MCF 10A (cell line): ENCODE data around the gene GABRG3. TPM values are rescaled to one million over a fixed set of nuclear protein-coding genes. Genes with fewer than 3 reads are reported as not detected.

Experiments used
- BruUV-seq: library from RNA; stranded (reverse); fragments of 400-500 nt; replicated peaks from 2 replicates; lab custom pipeline; 2021; lab: Mats Ljungman, UMichigan
- CTCF ChIA-PET: fragments of 300-600 bp; sonication (Branson Sonifier 250); formaldehyde crosslinking; extraction: SDS; loops from one replicate; lab custom pipeline; 2021; ENCODE audit warnings: antibody characterized with exemption, inconsistent platforms; lab: Yijun Ruan, JAX
- POLR2A ChIA-PET: fragments of 300-600, 350-650 bp; sonication (Branson Sonifier 250); formaldehyde crosslinking; extraction: SDS; loops from one replicate; lab custom pipeline; 2020; ENCODE audit warnings: antibody characterized with exemption, inconsistent platforms; lab: Yijun Ruan, JAX
- DNase-seq: peaks from one replicate; pipeline ENCODE4 v3.0.0-alpha.2; 2018; ENCODE audit not compliant: unreplicated experiment
- H3K27ac Mint-ChIP-seq: one replicate; pipeline ENCODE4 v1.8.0; 2022; ENCODE audit warnings: mild to moderate bottlenecking, low read depth, mixed read lengths; ENCODE audit not compliant: unreplicated experiment
- H3K27me3 Mint-ChIP-seq: one replicate; pipeline ENCODE4 v1.8.0; 2022; ENCODE audit warnings: mixed read lengths; ENCODE audit not compliant: insufficient read depth, unreplicated experiment
- H3K36me3 Mint-ChIP-seq: one replicate; pipeline ENCODE4 v1.8.0; 2022; ENCODE audit warnings: mild to moderate bottlenecking, moderate library complexity, mixed read lengths; ENCODE audit not compliant: insufficient read depth, unreplicated experiment
- H3K4me1 Mint-ChIP-seq: one replicate; pipeline ENCODE4 v1.8.0; 2022; ENCODE audit warnings: mixed read lengths; ENCODE audit not compliant: insufficient read depth, unreplicated experiment
- H3K4me3 Mint-ChIP-seq: one replicate; pipeline ENCODE4 v1.8.0; 2022; ENCODE audit warnings: mild to moderate bottlenecking, moderate library complexity, mixed read lengths; ENCODE audit not compliant: unreplicated experiment
- H3K9me3 Mint-ChIP-seq: one replicate; pipeline ENCODE4 v1.8.0; 2022; ENCODE audit warnings: mixed read lengths; ENCODE audit not compliant: unreplicated experiment
- CTCF ChIP-seq: fragments of 200-600 bp; IDR thresholded peaks from one replicate; pipeline ENCODE4 v1.8.0; 2022; ENCODE audit warnings: antibody characterized with exemption, mild to moderate bottlenecking; ENCODE audit not compliant: unreplicated experiment
- intact Hi-C: fragments of 100-400 bp; cut with micrococcal nuclease; formaldehyde crosslinking; loops from 2 replicates; pipeline ENCODE4 v1.14.1; 2022
- total RNA-seq: library from RNA; stranded (reverse); gene quantifications from 2 replicates; pipeline ENCODE4 v1.2.3, GENCODE V29; 2022

The GABRG3 gene
- total RNA-seq, 1 experiment from 2014 or later = not detected

GRCh38 chr15:27538325-27538724 lies 567.3 kb downstream of the GABRG3 start:
- TF ChIP-seq CTCF = no peak
- H3K4me3 Mint-ChIP-seq = no peak overlapping the region
- no peak overlapping the region for H3K27ac Mint-ChIP-seq
- BruUV-seq = no TSS peak
- H3K36me3 Mint-ChIP-seq = peaks cover 6% of the 10 kb centered on the region
- H3K4me1 Mint-ChIP-seq = no peaks in the 10 kb centered on the region
- intact Hi-C loops = no loop called here
- no peak for DNase-seq
- ChIA-PET POLR2A (no interaction called here), CTCF (no interaction called here)
- H3K9me3 Mint-ChIP-seq = peaks cover 27% of the 10 kb centered on the region
- no peaks in the 10 kb centered on the region for H3K27me3 Mint-ChIP-seq

DNA sequence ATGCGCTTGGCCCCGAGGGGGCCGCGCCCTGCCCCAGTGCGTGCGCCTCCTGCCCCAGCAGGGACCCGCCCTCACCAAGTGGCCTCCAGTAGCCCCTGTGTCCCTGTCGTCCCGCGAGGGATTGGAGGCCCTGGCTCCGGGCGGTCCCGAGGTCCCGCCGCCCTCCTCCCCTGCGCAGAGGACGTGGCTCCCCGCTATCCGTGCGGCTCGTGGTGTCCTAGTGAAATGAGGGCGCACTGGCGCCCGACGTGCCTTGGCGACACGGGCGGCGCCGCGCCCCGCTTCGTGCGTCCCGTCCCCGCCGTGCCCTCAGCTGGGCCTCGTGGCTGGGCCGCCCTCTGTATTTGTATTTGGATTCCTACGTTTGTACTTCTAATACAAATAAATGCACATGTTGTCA lies 570.6 kb downstream of the GABRG3 start:
- no peaks in the 10 kb centered on the region for H3K27me3 Mint-ChIP-seq
- H3K36me3 Mint-ChIP-seq = peaks cover 6% of the 10 kb centered on the region
- H3K4me3 Mint-ChIP-seq = no peak overlapping the region
- no peak for TF ChIP-seq CTCF
- no peaks in the 10 kb centered on the region for H3K4me1 Mint-ChIP-seq
- DNase-seq = no peak
- POLR2A ChIA-PET = no interaction called here
- H3K27ac Mint-ChIP-seq = no peak overlapping the region
- peaks cover 26% of the 10 kb centered on the region for H3K9me3 Mint-ChIP-seq
- BruUV-seq = no TSS peak
- intact Hi-C loops = no loop called here
- CTCF ChIA-PET = no interaction called here

- ChIA-PET CTCF (interaction anchor here (0.6 kb wide), 1 partner anchor 43 kb away, joined by 3 read pairs; no protein-coding TSS in a partner anchor), POLR2A (no interaction called here)
- H3K27me3 Mint-ChIP-seq = no peaks in the 10 kb centered on the region
- BruUV-seq = no TSS peak
- no peak overlapping the region for H3K4me3 Mint-ChIP-seq
- H3K9me3 Mint-ChIP-seq = peaks cover 11% of the 10 kb centered on the region
- DNase-seq = no peak
- intact Hi-C loops = no loop called here
- H3K4me1 Mint-ChIP-seq = no peaks in the 10 kb centered on the region
- H3K36me3 Mint-ChIP-seq = peaks cover 4% of the 10 kb centered on the region
- no peak overlapping the region for H3K27ac Mint-ChIP-seq
- TF ChIP-seq CTCF = no peak
These were observed 574.7 kb downstream of the GABRG3 start for GRCh38 chr15:27545494-27546255.

- no peak for DNase-seq
- Mint-ChIP-seq H3K36me3 (no peaks in the 10 kb centered on the region), H3K4me3 (no peak overlapping the region), H3K9me3 (peaks cover 9% of the 10 kb centered on the region), H3K4me1 (no peaks in the 10 kb centered on the region), H3K27me3 (no peaks in the 10 kb centered on the region), H3K27ac (no peak overlapping the region)
- BruUV-seq = no TSS peak
- ChIA-PET CTCF (no interaction called here), POLR2A (no interaction called here)
- intact Hi-C loops = no loop called here
- no peak for TF ChIP-seq CTCF
These were observed 578.8 kb downstream of the GABRG3 start for GRCh38 chr15:27549746-27550145.
